HG02943 (cell line): ENCODE results near the gene CDRT4.
A peak's percentile ranks its signal among the peaks of the same experiment; 100 is the strongest.
"Not testable (repeated sequence)": the region's sequence is repeated elsewhere in the genome, so short reads cannot be mapped to it uniquely, and the experiment has no call there.

Experiments
- ATAC-seq: cut with Tn5 transposase; IDR thresholded peaks from one replicate; pipeline ENCODE4 v1.9.1; 2021; ENCODE audit warnings: mild to moderate bottlenecking, low read depth, moderate library complexity; ENCODE audit not compliant: unreplicated experiment

The CDRT4 gene

DNA sequence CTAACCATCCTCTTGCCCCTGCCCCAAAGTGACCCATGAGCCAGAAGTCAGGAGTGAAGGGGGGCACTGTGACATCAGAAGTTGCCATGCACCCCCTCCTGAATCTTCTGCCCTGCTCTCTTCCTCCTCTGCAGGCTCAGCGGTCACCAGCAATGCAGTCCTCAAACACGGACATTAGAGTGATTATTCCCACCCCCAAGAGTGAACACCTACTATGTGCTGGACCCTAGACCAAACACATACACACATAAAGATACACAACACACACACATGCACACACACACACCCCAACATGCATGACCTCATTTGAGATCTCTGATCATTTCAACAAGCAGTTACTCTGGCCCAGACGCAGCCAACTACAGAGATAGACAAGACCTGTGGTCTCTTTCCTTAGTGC is at the start of gene CDRT4:
CDRT4 (minus strand) TSS at position 30 of the 400 bp plus-strand sequence. CDS start 27,383 bp downstream, outside the sequence.
- no peak for ATAC-seq

DNA sequence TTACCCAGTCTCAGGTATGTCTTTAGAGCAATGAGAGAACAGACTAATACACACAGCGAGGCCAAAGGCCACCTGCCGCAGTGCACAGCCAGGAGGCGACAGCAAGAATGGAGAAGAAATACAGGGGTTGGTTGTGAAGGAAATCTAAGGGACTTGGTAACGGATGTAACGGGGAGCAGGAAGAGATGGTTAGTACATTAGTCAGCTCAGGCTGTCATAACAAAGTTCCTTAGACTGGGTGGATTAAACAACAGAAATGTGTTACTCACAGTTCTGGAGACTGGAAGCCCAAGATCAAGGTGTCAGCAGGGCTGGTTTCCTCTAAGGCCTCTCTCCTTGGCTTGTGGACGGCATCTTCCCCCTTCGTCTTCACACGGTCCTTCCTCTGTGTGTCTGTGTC is 48.7 kb upstream of the CDRT4 start:
- ATAC-seq = no peak

DNA sequence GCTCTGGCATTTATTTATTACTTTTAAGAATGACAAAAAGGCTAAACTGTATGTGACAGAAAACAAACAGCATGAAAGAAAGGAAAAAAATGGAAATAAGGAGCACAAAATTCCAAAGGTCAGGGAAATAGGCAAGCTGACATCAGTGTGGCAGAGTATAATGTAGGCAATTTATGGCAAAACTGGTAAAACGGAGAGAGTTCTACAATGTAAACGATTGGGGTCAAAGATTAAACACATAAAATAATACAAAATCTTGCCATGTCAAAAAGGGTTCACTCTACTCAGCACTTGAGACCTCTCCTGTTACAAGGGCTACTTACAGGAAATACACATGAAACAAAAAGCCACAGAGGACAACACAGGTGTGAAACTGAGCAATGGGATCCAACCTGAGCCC is 47.0 kb upstream of the CDRT4 start:
- no peak for ATAC-seq

DNA sequence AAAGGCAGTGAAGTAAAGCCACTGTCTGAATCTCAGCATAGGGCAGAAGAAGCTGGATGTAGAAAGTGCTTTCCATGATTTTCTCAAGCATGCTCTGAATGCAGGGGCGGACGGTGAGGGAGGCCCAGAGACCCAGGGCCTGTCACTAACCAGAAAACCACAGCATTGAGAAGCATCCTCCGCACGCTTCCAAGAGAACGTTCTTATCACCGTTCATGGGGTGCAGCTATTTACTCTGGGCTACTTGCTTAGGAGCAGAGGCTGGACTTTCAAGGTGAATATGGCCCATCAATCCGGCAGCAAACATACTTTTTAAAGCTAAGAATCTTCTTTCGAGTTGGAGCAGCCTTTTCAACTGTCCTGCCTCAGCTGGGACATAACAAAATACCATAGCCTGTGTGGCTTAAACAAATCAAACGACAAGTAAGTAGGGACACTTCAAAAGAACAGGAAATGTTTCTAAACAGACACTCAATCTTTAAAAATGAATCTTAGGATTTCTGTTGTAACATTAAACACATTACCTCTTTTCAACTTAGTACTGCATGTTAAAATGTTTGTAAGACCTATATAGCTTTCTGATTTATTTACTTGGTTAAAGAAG is 46.5 kb upstream of the CDRT4 start:
- ATAC-seq = no peak

DNA sequence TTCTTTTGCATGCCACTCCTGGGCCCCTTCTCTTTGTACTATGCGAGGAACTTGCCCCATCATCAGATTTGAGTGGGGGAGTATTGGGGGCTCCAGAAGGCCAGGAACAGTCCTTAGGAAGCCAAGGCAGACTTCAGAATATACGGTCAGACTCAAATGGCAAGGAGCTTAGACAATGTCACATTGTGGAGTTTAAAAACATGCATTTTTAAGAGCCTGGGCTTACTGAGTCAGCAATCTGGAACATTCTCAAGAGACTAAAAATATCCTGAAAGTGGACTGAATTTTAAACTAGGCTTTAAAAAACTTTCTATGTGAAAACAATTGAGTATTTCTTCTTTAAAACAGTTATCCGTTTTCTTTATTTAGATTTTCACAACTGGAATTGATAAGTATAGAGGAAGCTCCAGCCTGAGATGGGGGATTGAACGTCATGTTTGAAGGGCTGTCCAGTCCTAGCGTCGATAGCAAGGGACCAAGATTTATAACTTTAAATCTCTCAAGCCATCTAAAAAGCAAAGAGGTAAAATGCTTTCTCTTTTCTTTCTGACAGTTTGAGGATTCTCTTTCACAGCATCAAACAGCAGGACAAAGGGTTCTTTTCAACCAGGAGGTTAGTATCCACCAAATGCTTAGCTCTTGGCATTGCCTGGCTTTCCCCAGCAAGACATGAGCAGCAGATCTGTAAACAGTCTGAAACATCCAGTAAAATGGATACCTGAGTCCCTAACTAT is 45.8 kb upstream of the CDRT4 start:
- no peak for ATAC-seq

DNA sequence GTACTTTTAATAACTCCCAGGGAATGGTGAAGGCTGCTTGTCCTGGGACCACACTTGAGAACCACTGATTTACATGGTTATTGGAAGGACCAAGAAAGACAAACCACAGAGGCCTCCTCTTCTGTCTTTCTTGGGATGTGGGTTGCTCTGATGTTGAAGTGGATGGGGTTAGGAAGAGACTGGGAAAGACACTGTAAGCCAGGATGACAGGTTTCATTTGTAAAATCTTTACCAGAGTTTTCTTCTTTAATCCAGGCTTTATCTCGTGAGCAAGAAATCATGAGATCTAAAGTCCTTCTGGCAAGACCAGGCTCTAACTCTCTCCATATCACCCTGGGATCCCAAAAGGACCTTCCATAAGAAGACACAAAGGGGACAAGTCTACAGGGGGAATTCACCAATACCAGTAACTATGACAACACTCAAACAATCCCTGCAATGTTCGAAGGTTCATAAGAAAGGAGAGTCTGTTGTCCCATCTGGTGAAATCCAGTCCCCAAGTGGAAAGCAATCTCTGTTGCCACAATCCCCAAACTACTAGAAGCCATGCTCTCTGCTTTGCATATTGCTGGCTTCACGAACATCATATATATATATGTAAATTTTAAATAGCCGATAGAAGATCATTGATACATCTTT is 44.8 kb upstream of the CDRT4 start:
- no peak for ATAC-seq

DNA sequence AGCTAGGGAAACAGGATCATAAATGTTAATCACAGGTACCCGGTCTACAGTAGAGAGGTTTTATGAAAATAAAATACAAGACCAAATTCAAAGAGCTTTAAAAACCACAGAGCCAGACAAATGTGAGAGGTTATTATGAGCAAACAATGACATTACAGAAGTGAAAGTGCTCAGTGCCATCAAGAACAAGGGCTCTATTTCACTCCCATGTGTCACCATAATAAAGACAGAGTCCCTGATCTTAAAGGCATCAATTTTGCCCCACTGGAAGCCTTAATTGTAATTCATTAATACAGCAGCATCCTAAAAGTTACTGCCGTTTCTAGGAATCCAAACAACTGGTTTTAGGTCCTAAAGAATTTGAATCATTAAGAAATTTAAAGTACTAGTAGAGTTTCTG is 43.7 kb upstream of the CDRT4 start:
- ATAC-seq = no peak

DNA sequence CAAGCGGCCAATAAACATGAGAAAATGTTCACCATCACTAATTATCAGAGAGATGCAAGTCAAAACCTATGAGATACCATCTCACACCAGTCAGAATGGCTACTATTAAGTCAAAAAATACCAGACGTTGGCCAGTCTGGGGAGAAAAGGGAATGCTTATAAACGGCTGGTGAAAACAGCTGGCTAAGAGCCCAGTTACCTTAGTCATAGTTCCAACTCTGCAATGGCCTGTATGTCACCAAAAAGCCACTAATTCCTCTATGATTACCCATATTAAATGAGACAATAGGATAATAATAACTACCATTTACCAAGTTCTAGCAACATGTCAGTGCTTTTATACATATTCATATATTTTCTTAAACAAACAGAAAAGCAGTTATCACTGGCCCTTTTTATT is 42.9 kb upstream of the CDRT4 start:
- no peak for ATAC-seq

DNA sequence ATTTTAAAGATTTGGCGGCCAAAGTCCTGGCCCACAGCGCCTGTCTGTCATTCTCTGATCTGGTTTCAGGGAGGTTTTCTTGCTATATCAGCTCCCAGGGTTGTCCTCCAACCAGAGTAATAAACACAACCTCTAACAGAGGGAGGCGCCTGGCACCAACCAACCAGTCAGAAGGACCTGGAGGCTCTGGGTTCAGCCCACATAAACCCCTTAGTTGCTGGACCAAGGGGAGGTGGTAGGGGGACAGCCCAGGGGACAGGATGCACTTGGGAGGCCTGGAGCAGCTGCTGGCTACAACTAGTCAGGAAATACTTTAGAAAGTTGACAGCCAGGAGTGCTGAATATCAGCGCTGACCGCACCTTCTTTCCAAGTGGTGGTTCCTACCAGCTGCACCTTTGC is 41.7 kb upstream of the CDRT4 start:
- no peak for ATAC-seq

DNA sequence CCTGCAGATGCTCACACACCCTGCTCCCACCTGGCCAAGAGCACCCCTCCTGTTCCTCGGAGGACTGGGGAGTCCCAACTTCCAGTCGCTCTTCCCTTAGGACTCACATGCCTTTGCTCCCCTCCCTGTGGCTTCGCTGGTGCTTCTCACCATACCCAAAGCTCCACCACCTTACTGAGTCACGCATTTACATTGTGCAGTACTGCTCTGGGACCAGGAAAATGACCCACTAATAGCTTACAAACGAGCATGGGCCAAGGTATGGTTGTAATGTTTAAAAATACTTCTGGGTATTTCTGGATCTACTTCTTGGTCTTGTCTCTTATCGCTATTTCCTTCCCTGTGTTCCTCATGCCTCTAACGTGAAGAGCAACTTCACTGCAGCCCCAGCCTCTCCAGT is 41.0 kb upstream of the CDRT4 start:
- ATAC-seq = no peak

DNA sequence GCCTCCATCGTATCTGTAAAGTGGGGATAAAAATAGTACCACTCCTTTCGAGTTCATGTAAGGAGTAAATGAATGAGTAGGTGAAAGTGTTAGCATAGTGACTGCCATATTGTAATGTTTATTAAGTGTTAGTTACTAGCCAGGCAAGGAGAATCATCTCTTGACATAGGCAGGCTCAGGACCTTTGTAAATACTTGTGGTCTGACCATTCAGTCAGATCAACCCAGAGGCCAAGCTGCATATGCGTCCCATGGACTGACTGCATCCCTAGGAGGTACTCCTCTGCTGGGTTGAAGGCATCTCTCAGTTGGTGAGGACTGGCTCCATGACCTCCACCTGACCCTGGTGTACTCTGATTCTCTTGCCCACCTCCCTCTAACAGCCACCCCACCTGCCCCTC is 40.5 kb upstream of the CDRT4 start:
- ATAC-seq = no peak

DNA sequence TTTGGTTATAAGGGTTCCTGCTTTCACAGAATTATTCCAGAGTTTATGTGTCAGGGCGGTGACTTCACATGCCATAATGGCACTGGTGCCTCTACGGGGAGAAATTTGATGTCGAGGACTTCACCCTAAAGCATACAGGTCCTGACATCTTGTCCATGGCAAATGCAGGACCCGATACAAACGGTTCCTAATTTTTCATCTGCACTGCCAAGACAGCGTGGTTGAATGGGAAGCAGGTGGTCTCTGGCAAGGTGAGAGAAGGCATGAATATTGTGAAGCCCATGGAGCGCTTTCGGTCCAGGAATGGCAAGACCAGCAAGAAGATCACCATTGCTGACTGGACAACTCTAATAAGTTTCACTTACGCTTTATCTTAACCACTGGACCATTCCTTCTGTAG is 39.6 kb upstream of the CDRT4 start:
- no peak for ATAC-seq

DNA sequence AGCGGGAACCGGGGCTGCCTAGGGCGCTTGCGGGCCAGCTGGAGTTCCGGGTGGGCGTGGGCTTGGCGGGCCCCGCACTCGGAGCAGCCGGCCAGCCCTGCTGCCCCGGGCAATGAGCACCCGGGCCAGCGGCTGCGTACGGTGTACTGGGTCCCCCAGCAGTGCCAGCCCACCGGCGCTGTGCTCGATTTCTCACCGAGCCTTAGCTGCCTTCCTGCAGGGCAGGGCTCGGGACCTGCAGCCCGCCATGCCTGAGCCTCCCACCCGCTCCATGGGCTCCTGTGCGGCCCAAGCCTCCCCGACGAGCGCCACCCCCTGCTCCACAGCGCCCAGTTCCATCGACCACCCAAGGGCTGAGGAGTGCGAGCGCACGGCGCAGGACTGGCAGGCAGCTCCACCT is 38.3 kb upstream of the CDRT4 start:
- not testable (repeated sequence) for ATAC-seq

DNA sequence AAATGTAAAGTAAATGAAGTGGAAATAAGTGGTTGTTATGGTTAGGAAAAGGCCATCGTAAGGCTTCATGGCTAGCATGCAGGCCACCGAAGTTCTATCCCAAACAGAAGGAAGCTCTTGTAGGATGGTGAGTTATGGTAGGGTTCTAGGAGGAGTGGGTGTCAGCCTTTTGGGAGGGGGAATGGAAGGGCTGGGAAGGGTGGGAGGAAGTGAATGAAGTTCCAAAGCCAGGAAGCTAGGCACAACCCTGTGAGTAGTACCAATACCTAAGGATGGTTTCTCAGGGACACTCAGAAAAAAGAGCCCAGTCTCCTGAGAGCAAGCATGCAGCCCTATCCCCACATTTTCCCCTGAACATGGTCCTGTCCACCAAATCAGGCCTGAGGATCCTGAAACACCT is 36.3 kb upstream of the CDRT4 start:
- ATAC-seq = no peak

DNA sequence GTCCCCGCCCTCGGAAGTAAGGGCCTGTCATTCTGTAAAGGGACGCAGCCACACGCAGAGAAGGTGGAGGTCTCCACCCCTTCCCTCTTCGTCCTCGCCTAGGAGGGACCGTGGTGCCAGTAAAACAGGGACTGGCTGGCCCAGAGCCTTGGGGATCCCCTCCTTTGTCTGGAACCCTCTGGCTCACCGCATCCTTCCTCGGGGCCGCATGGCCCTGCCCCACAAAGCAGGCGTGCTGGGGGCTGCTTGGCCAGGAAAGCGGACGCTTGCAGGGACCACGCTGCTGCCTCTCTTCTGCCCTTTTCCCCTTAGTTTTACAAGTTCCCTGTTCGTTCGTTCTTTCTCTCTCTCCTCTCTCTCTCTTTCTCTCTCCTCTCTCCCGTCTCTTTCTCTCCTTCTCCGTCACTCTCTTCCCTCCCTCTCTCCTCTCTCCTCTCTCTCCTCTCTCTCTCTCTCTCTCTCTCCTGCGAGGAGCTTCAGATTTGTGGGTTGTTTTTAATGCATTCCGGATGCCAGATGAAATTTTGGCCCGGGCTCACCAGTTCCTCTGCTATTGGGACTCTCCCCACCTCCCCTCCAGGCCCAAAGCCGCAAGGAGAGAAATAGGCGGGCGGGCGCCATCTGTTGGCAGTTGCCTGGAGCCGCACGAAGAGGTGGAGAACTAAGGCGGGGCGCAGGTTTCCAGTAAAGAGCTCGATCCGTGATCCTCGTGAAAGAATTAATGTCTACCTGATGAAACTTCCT is 35.1 kb upstream of the CDRT4 start:
- ATAC-seq = peak; percentile 74

DNA sequence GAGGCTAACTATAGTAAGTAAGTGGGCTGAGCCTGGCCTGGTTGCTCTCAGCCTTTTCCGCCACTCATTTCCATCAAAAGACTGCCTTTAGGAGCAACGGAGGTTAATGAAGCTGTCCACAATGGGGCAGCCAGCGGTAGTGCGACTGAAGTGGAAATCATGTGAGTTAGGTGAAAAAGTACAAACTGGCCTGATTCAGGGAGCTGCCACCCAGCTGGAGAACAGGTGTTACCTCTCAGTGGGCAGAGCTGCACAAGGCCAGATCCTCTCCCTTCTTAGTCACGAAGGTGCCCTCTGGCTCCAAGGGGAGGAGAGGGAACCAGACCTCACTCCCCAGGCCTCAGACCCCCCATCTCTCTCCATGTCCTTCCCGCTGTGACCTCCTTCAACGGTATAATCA is 34.4 kb upstream of the CDRT4 start:
- ATAC-seq = no peak

DNA sequence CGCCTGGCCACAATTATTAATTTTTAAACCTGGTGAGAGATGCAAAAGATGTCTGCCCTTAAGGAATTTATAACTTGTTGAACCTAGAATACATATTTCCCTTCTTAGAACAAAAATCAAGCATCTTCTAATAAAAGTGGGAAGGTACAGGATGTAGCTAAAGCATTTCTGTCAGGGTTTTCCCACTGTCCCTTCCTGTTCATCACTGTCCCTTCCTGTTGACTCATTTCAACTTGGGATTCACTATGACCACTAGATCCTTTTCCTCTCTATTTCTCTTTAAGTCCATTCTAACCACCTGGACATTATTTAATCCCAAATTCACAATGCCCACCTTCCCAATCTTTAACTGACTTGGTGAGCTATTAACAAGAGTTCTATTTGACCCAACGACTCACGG is 33.9 kb upstream of the CDRT4 start:
- no peak for ATAC-seq

DNA sequence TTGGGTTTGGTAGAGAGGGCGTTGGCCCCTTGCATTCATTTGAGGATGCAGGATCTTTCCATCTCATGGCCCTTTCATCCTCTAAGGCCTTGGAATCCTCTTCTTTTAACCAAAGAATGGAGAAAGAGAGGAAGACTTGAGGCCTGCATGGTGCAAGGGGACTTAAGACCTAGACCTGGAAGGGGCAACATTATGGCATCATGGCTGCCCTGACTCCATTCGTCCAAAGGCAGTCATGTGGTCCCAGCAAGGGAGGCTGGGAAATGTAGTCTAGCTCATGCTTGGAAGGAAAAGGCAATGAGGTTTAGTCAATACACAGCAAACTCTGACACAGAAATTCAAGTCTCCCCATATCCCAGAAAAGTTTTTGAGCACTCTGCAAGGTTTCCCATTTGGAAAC is 30.7 kb upstream of the CDRT4 start:
- no peak for ATAC-seq

DNA sequence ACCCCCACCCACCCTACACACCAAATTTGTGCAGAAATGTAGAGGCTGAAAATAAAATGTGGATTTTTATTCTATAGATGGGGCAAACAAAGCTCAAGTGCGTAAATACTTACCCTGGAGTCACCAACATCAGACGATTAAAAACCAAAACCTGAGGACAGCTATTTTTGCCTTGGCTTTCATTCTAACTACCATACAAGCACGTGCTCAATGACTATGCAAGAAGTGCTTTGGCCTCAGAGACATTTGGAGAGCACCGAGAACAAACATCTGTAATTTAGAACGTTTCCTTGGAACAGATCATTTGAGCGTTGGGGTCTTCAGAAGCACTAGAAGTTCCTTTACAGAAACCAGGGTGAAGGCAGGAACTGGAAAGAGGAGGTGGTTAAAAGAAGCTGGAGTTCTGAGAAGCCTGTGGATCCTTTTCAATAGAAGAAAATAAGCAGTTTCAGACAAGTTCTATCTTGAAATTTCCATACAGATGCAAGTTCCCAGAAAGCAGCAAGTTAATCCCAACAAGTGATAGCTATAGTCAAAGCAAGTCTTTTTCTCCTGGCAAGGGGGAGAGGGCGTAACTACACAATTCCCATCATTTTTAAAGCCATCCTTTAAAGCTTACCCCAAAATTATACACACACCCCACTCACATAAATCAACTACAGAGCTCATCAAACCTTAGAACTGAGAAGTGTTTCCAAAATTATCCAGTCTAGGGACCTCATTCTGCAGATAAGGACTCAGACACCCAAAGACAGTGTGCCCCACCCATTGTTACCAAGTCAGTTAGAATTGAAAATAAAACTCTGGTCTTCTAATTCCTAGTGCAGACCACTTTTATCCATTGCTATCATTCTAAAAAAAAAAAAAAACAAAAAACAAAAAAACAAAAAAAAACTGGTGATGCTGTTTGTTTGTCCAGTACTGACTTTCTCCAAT is 29.6 kb upstream of the CDRT4 start:
- ATAC-seq = no peak

DNA sequence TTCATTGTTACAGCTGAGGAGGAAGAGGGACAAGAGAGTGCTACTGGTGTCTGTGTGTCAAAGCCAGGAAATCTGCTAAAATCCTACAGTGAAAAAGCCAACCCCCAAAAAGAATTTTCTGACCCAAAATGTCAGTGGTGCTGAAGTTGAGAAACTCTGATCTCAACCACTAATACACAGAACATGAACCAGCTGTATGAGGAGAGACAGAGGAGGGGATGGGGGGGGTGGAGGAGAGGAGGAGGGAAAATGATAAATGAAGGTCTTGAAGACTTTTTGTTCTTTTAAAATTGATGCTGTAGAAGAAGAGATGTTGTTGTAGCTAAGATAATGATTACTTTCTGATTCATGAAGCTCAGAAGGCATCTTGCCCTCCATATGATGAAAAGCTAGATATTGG is 27.4 kb upstream of the CDRT4 start:
- no peak for ATAC-seq
